ENCODE data around the gene C12orf75. TPM values are rescaled to one million over a fixed set of nuclear protein-coding genes. Genes with fewer than 3 reads are reported as not detected.

Gene C12orf75
- total and polyA plus RNA-seq, 2 experiments from 2014 or later, result 43.9 to 69.8 TPM

GRCh38 chr12:105359856-105360255 lies 29.4 kb downstream of the C12orf75 start (continued):
- no peak for TF ChIP-seq CTCF (conservative IDR thresholded peaks at IDR 0.05; ENCODE audit: low read depth in 2 of 2)
- no peak for TF ChIP-seq ZNF462 (CRISPR knock-in tag; IDR thresholded peaks at IDR 0.05)
- TF ChIP-seq EZH2phosphoT487 (IDR thresholded peaks at IDR 0.05; ENCODE audit: unreplicated experiment), result no peak
- TF ChIP-seq ZNF331 (CRISPR knock-in tag; IDR thresholded peaks at IDR 0.05; ENCODE audit: low read depth), result no peak
- TF ChIP-seq JUNB (IDR thresholded peaks at IDR 0.05; ENCODE audit: unreplicated experiment), result no peak

GRCh38 chr12:105363890-105364289 lies 33.4 kb downstream of the C12orf75 start:
- H3K4me1 ChIP-seq (ENCODE audit: insufficient read depth), result peaks cover 10% of the 10 kb centered on the region; the same call in 1 of the 2 replicates
- no peaks in the 10 kb centered on the region for H3K36me3 ChIP-seq (ENCODE audit: insufficient read depth)
- no peaks in the 10 kb centered on the region for H3K27me3 ChIP-seq (ENCODE audit: insufficient read depth)
- H2AFZ ChIP-seq, result no peak overlapping the region
- ATAC-seq, result no peak
- no peak overlapping the region for H3K27ac ChIP-seq (ENCODE audit: low read depth)
- no peaks in the 10 kb centered on the region for H4K20me1 ChIP-seq (replicated peaks; ENCODE audit: insufficient read depth)
- Mint-ChIP-seq H3K9me3 (no peaks in the 10 kb centered on the region), H3K27me3 (ENCODE audit: insufficient read depth, low read depth, poor library complexity) (no peaks in the 10 kb centered on the region), H3K27ac (no peak overlapping the region), H3K4me1 (peaks cover 14% of the 10 kb centered on the region), H3K36me3 (ENCODE audit: low read depth) (peaks cover 8% of the 10 kb centered on the region; the same call in 1 of the 3 replicates), H3K4me3 (no peak overlapping the region)
- H3F3A ChIP-seq (replicated peaks; ENCODE audit: low read depth), result no peaks in the 10 kb centered on the region
- DNase-seq (ENCODE audit: low spot score), result no peak
- H3K4me3 ChIP-seq, result no peak overlapping the region
- no peaks in the 10 kb centered on the region for H3K9me2 ChIP-seq (ENCODE audit: insufficient read depth)
- no peak overlapping the region for H3K4me2 ChIP-seq
- H3K79me2 ChIP-seq (replicated peaks; ENCODE audit: insufficient read depth), result no peaks in the 10 kb centered on the region
- TF ChIP-seq POLR2AphosphoS5 (IDR thresholded peaks at IDR 0.05; ENCODE audit: low read depth) (no peak), REST (IDR thresholded peaks at IDR 0.05; ENCODE audit: unreplicated experiment) (no peak), STAT1 (IDR thresholded peaks at IDR 0.05; ENCODE audit: unreplicated experiment) (no peak), CREB1 (CRISPR knock-in tag; IDR thresholded peaks at IDR 0.05; ENCODE audit: low read depth) (no peak), NANOG (IDR thresholded peaks at IDR 0.05; ENCODE audit: borderline replicate concordance) (no peak), ETS1 (IDR thresholded peaks at IDR 0.05) (no peak), ZNF114 (CRISPR knock-in tag; IDR thresholded peaks at IDR 0.05) (no peak), EZH2 (IDR thresholded peaks at IDR 0.05; ENCODE audit: low read depth, unreplicated experiment) (no peak), EZH2phosphoT487 (IDR thresholded peaks at IDR 0.05; ENCODE audit: unreplicated experiment) (no peak), ZNF331 (CRISPR knock-in tag; IDR thresholded peaks at IDR 0.05; ENCODE audit: low read depth) (no peak), JUNB (IDR thresholded peaks at IDR 0.05; ENCODE audit: unreplicated experiment) (no peak)

All from GM23338 (cell line).